DMS53 treated with DMSO at 0.1 percent for 48 hours (cell line): Measurements from ENCODE around the gene PCBP3.
"Not testable (repeated sequence)": the region's sequence is repeated elsewhere in the genome, so short reads cannot be mapped to it uniquely, and the experiment has no call there.

Source experiments
- DNase-seq: peaks from one replicate; lab custom pipeline; 2025; ENCODE audit not compliant: unreplicated experiment; lab: John Stamatoyannopoulos, UW

The PCBP3 gene

GRCh38 chr21:45870421-45870820 lies 226.9 kb downstream of the PCBP3 start:
- DNase-seq, result no peak

GRCh38 chr21:45870851-45871615 lies 227.5 kb downstream of the PCBP3 start:
- DNase-seq, result no peak

- DNase-seq, result no peak
These were observed 228.2 kb downstream of the PCBP3 start for GRCh38 chr21:45871616-45872236.

- DNase-seq, result no peak
These were observed 228.9 kb downstream of the PCBP3 start for GRCh38 chr21:45872471-45872870.

GRCh38 chr21:45872902-45873301 lies 229.4 kb downstream of the PCBP3 start:
- DNase-seq, result no peak

- DNase-seq, result no peak
These were observed 229.9 kb downstream of the PCBP3 start for GRCh38 chr21:45873418-45873817.

- DNase-seq, result no peak
These were observed 230.3 kb downstream of the PCBP3 start for GRCh38 chr21:45873866-45874265.

GRCh38 chr21:45874716-45875415 lies 231.3 kb downstream of the PCBP3 start:
- DNase-seq, result no peak

- no peak for DNase-seq
These were observed 231.9 kb downstream of the PCBP3 start for GRCh38 chr21:45875416-45875760.

- no peak for DNase-seq
These were observed 232.4 kb downstream of the PCBP3 start for GRCh38 chr21:45875881-45876280.

GRCh38 chr21:45876381-45877170 lies 233.1 kb downstream of the PCBP3 start:
- no peak for DNase-seq

GRCh38 chr21:45877171-45877438 lies 233.6 kb downstream of the PCBP3 start:
- no peak for DNase-seq

- no peak for DNase-seq
These were observed 234.4 kb downstream of the PCBP3 start for GRCh38 chr21:45877821-45878469.

- peak; percentile 0 for DNase-seq
These were observed 236.9 kb downstream of the PCBP3 start for GRCh38 chr21:45880097-45881068.

- DNase-seq, result no peak
These were observed 239.1 kb downstream of the PCBP3 start for GRCh38 chr21:45882645-45883044.

GRCh38 chr21:45883090-45883489 lies 239.6 kb downstream of the PCBP3 start:
- DNase-seq, result no peak

GRCh38 chr21:45885597-45885929 lies 242.0 kb downstream of the PCBP3 start:
- DNase-seq, result no peak

GRCh38 chr21:45885930-45886601 lies 242.5 kb downstream of the PCBP3 start:
- DNase-seq, result not testable (repeated sequence)

- no peak for DNase-seq
These were observed 243.1 kb downstream of the PCBP3 start for GRCh38 chr21:45886610-45887026.
